ENCODE data around the gene ITSN2.
A peak's percentile ranks its signal among the peaks of the same experiment; 100 is the strongest.
"Not testable (repeated sequence)": the region's sequence is repeated elsewhere in the genome, so short reads cannot be mapped to it uniquely, and the experiment has no call there.

ITSN2 gene

DNA sequence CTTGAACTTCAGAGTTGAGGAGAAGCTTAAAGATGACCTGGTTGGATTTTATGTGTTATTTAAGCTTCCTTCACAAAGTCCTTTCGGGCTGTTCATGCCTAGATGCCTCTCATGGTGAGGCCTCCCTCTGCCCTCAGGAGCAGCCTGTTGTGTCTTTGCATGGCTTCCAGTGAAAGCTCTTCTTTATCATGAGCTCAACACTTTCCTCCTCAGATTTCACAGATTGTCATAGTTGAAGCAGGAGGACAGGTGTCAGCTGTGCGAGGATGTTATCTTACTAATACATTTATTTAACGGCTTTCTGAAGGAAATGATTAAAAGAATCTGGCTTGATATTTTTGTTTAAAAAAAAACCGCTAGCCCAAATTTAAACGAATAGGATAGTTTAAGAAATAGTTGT lies 48.8 kb upstream of the ITSN2 start (continued):
- TF ChIP-seq POU6F1 (CRISPR knock-in tag; IDR thresholded peaks at IDR 0.05; ENCODE audit: borderline replicate concordance, low read depth): no peak
- TF ChIP-seq OSR1 (CRISPR knock-in tag; IDR thresholded peaks at IDR 0.05): no peak
- no peak for TF ChIP-seq ZFP30 (CRISPR knock-in tag; IDR thresholded peaks at IDR 0.05)
- TF ChIP-seq ZNF8 (CRISPR knock-in tag; IDR thresholded peaks at IDR 0.05): no peak
- no peak for TF ChIP-seq TOX (CRISPR knock-in tag; IDR thresholded peaks at IDR 0.05; ENCODE audit: borderline replicate concordance)
- no peak for TF ChIP-seq ZC3H10 (CRISPR knock-in tag; IDR thresholded peaks at IDR 0.05)

DNA sequence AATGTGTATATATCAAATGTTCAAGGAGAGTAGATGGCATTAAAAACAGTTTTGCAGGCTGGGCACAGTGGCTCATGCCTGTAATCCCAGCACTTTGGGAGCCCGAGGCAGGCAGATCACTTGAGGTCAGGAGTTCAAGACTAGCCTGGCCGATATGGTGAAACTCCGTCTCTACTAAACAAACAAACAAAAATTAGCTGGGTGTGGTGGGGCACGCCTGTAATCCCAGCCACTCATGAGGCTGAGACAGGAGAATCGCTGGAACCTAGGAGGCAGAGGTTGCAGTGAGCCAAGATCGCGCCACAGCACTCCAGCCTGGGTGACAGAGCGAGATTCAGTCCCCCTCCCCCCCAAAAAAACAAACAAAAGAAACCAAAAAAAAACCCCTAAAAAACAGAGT lies 48.4 kb upstream of the ITSN2 start:
- not testable (repeated sequence) for ATAC-seq

DNA sequence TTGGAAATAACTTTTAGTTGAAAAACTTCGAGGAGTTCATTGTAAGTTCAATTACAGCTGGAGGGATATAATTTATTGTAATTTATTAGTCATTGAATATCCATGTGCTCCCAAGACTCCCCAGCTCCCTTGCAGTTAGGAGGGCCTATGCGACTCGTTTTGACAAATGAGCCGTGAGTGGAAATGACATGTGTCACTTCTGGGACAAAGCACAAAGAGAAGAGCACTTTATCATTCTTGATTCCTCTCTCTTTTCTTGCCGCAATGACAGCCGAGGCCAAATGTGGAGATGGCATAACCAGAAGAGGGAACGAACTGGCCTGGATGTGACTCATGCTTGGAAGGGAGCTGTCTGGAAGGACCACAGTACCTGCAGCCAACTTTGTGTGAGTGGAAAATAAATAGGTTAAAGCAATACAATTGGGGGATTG lies 44.2 kb upstream of the ITSN2 start:
- TF ChIP-seq TOX (CRISPR knock-in tag; IDR thresholded peaks at IDR 0.05; ENCODE audit: borderline replicate concordance) (no peak), ISL1 (CRISPR knock-in tag; IDR thresholded peaks at IDR 0.05) (peak; percentile 28), ZNF70 (CRISPR knock-in tag; IDR thresholded peaks at IDR 0.05) (no peak)
- ATAC-seq: peak; percentile 82

DNA sequence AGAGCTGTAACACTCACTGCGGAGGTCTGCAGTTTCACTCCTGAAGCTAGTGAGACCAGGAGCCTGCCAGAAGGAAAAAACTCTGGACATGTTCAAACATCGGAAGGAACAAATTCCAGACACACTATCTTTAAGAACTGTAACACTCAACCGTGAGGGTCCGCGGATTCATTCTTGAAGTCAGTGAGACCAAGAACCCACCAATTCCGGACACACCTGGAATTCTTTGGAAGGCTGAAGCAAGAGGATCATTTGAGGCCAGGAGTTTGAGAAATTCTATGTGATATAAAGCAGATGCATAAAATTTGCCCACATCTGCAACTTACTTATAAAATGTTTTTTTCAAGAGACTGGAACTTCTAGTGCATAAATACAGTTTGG lies 43.5 kb upstream of the ITSN2 start:
- TF ChIP-seq POU6F1 (CRISPR knock-in tag; IDR thresholded peaks at IDR 0.05; ENCODE audit: borderline replicate concordance, low read depth): no peak
- no peak for TF ChIP-seq TCF4 (CRISPR knock-in tag; IDR thresholded peaks at IDR 0.05; ENCODE audit: borderline replicate concordance)
- TF ChIP-seq BACH2 (CRISPR knock-in tag; IDR thresholded peaks at IDR 0.05; ENCODE audit: borderline replicate concordance): no peak
- TF ChIP-seq ZNF8 (CRISPR knock-in tag; IDR thresholded peaks at IDR 0.05): no peak
- TF ChIP-seq ZC3H10 (CRISPR knock-in tag; IDR thresholded peaks at IDR 0.05): no peak
- no peak for ATAC-seq

- TF ChIP-seq ESRRG (CRISPR knock-in tag; IDR thresholded peaks at IDR 0.05): no peak
- TF ChIP-seq PPARA (CRISPR knock-in tag; IDR thresholded peaks at IDR 0.05; ENCODE audit: borderline replicate concordance): no peak
- TF ChIP-seq GLIS3 (CRISPR knock-in tag; IDR thresholded peaks at IDR 0.05): no peak
- no peak for TF ChIP-seq OSR1 (CRISPR knock-in tag; IDR thresholded peaks at IDR 0.05)
- TF ChIP-seq TOX (CRISPR knock-in tag; IDR thresholded peaks at IDR 0.05; ENCODE audit: borderline replicate concordance): no peak
- TF ChIP-seq BACH2 (CRISPR knock-in tag; IDR thresholded peaks at IDR 0.05; ENCODE audit: borderline replicate concordance): no peak
- no peak for TF ChIP-seq POU6F1 (CRISPR knock-in tag; IDR thresholded peaks at IDR 0.05; ENCODE audit: borderline replicate concordance, low read depth)
- no peak for TF ChIP-seq SNAI2 (CRISPR knock-in tag; IDR thresholded peaks at IDR 0.05)
- no peak for TF ChIP-seq ZNF70 (CRISPR knock-in tag; IDR thresholded peaks at IDR 0.05)
- TF ChIP-seq, protein P1, sequence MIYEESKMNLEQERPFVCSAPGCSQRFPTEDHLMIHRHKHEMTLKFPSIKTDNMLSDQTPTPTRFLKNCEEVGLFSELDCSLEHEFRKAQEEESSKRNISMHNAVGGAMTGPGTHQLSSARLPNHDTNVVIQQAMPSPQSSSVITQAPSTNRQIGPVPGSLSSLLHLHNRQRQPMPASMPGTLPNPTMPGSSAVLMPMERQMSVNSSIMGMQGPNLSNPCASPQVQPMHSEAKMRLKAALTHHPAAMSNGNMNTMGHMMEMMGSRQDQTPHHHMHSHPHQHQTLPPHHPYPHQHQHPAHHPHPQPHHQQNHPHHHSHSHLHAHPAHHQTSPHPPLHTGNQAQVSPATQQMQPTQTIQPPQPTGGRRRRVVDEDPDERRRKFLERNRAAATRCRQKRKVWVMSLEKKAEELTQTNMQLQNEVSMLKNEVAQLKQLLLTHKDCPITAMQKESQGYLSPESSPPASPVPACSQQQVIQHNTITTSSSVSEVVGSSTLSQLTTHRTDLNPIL (CRISPR knock-in tag; IDR thresholded peaks at IDR 0.05; ENCODE audit: low read depth): no peak
- no peak for TF ChIP-seq CSDC2 (CRISPR knock-in tag; IDR thresholded peaks at IDR 0.05)
- no peak for ATAC-seq
These were observed 43.0 kb upstream of the ITSN2 start for GRCh38 chr2:24403168-24403831.

GRCh38 chr2:24402242-24403097 lies 42.1 kb upstream of the ITSN2 start:
- ATAC-seq: peak; percentile 35; the same call in 2 of the 3 replicates
- TF ChIP-seq ESRRG (CRISPR knock-in tag; IDR thresholded peaks at IDR 0.05): no peak
- no peak for TF ChIP-seq OSR1 (CRISPR knock-in tag; IDR thresholded peaks at IDR 0.05)
- TF ChIP-seq BACH2 (CRISPR knock-in tag; IDR thresholded peaks at IDR 0.05; ENCODE audit: borderline replicate concordance): no peak
- no peak for TF ChIP-seq TCF4 (CRISPR knock-in tag; IDR thresholded peaks at IDR 0.05; ENCODE audit: borderline replicate concordance)
- TF ChIP-seq CSDC2 (CRISPR knock-in tag; IDR thresholded peaks at IDR 0.05): no peak
- no peak for TF ChIP-seq ZNF70 (CRISPR knock-in tag; IDR thresholded peaks at IDR 0.05)
- TF ChIP-seq, protein P2, sequence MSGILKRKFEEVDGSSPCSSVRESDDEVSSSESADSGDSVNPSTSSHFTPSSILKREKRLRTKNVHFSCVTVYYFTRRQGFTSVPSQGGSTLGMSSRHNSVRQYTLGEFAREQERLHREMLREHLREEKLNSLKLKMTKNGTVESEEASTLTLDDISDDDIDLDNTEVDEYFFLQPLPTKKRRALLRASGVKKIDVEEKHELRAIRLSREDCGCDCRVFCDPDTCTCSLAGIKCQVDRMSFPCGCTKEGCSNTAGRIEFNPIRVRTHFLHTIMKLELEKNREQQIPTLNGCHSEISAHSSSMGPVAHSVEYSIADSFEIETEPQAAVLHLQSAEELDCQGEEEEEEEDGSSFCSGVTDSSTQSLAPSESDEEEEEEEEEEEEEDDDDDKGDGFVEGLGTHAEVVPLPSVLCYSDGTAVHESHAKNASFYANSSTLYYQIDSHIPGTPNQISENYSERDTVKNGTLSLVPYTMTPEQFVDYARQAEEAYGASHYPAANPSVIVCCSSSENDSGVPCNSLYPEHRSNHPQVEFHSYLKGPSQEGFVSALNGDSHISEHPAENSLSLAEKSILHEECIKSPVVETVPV (CRISPR knock-in tag; IDR thresholded peaks at IDR 0.05): no peak
- no peak for TF ChIP-seq POU6F1 (CRISPR knock-in tag; IDR thresholded peaks at IDR 0.05; ENCODE audit: borderline replicate concordance, low read depth)
- no peak for TF ChIP-seq ISL1 (CRISPR knock-in tag; IDR thresholded peaks at IDR 0.05)
